Measurements from ENCODE around the gene DVL2. TPM values are rescaled to one million over a fixed set of nuclear protein-coding genes. Genes with fewer than 3 reads are reported as not detected.
A peak's percentile ranks its signal among the peaks of the same experiment; 100 is the strongest.

The DVL2 gene
- total RNA-seq, 2 donors from 2014 or later = 52.3 to 116 TPM

DNA sequence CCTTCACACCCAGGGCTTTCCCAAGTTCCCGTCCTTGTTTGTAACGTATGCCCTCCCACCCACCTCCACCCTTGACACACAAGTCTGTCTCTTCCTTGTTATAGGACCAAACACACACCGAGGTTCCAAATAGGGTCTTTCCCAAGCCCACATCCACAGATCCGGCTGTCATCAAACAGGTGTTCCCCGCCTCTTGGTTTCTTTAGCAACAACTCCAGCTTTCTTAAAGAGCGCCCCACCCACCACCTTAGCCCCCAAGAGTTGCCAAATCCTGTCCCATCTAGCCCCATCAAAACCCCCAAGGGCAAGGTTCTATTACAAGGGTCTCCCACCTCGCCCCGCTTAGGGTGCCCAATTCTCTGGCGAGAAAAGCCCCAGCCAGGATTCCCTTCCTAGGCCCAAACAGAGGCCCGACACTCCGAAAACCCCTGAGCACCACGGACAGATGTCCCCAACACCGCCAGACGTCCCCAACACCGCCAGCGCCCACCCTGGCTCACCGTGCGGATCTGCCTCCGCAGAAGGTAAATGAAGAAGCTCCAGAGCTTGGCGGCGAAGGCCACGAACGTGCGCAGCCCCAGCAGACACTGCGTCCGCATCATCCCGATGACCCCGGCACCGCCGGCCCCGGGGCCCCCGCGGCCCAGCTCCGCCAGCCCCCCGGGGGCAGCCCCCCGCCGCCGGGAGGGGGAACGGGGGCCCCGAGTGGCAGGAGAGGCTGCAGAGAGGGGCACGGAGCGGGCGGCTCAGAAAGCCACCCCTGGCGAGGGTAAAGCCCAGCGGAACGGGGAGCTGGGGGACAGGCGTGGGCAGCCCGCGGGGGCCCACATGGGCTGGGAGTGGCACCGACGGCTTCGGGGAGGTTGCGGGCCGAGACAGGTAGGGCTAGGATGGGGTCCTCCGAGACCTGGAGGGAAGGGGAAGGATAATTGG, 16.6 kb upstream of the DVL2 start:
- H3K9me3 ChIP-seq = no peaks in the 10 kb centered on the region
- TF ChIP-seq, protein P1, sequence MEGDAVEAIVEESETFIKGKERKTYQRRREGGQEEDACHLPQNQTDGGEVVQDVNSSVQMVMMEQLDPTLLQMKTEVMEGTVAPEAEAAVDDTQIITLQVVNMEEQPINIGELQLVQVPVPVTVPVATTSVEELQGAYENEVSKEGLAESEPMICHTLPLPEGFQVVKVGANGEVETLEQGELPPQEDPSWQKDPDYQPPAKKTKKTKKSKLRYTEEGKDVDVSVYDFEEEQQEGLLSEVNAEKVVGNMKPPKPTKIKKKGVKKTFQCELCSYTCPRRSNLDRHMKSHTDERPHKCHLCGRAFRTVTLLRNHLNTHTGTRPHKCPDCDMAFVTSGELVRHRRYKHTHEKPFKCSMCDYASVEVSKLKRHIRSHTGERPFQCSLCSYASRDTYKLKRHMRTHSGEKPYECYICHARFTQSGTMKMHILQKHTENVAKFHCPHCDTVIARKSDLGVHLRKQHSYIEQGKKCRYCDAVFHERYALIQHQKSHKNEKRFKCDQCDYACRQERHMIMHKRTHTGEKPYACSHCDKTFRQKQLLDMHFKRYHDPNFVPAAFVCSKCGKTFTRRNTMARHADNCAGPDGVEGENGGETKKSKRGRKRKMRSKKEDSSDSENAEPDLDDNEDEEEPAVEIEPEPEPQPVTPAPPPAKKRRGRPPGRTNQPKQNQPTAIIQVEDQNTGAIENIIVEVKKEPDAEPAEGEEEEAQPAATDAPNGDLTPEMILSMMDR (IDR thresholded peaks at IDR 0.05) = no peak
- TF ChIP-seq POLR2AphosphoS5 (IDR thresholded peaks at IDR 0.05) (no peak), POLR2A (IDR thresholded peaks at IDR 0.05) (no peak)
- H3K27me3 ChIP-seq (replicated peaks; ENCODE audit: insufficient read depth) = no peaks in the 10 kb centered on the region
- H3K4me1 ChIP-seq (replicated peaks) = peaks cover 13% of the 10 kb centered on the region
- H3K27ac ChIP-seq = peak overlapping the region; percentile 100
- no peak for DNase-seq (ENCODE audit: low spot score)
- peak overlapping the region; percentile 98 for H3K4me3 ChIP-seq
- intact Hi-C loops (cut with DNase I) = no loop called here
- peaks cover 0 to 2% of the 10 kb centered on the region in 2 donors for H3K36me3 ChIP-seq
- under 1% methylated on average over 45 of the region's 55 CpGs for WGBS

DNA sequence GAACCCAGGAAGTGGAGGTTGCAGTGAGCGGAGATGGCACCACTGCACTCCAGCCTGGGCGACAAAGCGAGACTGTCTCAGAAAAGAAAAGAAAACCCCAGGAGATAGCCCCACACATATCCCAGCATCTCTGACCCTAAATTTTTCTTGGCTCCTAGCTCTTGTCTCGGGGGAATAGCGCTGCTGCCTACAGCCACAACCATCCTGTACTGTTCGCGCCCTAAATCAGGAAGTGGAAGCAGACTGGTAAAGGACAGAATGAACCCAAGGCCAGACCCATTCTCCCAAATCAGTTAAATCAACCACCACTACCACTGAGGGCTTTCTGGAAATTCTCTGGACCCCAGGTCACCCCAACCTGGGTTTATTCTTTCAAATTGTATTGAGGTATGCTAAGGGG, 15.5 kb upstream of the DVL2 start:
- Histone ChIP-seq H3K36me3 (peaks cover 0 to 6% of the 10 kb centered on the region in 2 donors), H3K4me1 (replicated peaks) (peaks cover 13% of the 10 kb centered on the region), H3K27me3 (replicated peaks; ENCODE audit: insufficient read depth) (no peaks in the 10 kb centered on the region), H3K4me3 (peak overlapping the region in 1 of 2 donors; percentile 98), H3K9me3 (no peaks in the 10 kb centered on the region), H3K27ac (peak overlapping the region in 1 of 2 donors; percentile 100)
- DNase-seq (ENCODE audit: low spot score) = no peak
- 93% methylated on average over 7 of the region's 7 CpGs for WGBS
- TF ChIP-seq POLR2A (IDR thresholded peaks at IDR 0.05) (no peak), POLR2AphosphoS5 (IDR thresholded peaks at IDR 0.05) (no peak)
- TF ChIP-seq, protein P1 (IDR thresholded peaks at IDR 0.05) = no peak
- intact Hi-C loops (cut with DNase I) = no loop called here

DNA sequence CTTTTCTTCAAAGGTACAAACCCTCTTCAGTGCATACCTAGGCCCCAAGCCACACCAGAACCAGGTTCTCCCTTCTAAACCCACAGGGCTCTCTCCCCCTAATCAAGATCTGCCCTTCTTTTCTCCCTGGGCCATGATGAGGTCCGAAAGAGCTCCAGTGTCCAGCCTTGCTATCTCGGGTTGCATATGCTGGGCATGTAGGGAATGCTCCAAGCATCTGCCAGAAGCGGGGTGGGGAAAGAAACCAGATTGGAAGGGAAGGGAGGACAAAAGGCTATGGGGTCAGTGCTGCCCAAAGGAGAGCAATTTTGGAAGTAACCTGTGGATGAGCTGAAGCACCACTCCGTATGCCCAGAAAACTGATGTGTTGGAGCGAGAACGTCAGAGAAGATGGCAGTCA, 14.9 kb upstream of the DVL2 start:
- Histone ChIP-seq H3K36me3 (peaks cover 0 to 9% of the 10 kb centered on the region in 2 donors), H3K4me1 (replicated peaks) (peaks cover 13% of the 10 kb centered on the region), H3K4me3 (no peak overlapping the region), H3K27me3 (replicated peaks; ENCODE audit: insufficient read depth) (no peaks in the 10 kb centered on the region), H3K9me3 (no peaks in the 10 kb centered on the region), H3K27ac (peak overlapping the region in 1 of 2 donors; percentile 100)
- no peak for DNase-seq (ENCODE audit: low spot score)
- TF ChIP-seq POLR2A (IDR thresholded peaks at IDR 0.05) (no peak), POLR2AphosphoS5 (IDR thresholded peaks at IDR 0.05) (no peak)
- TF ChIP-seq, protein P1 (IDR thresholded peaks at IDR 0.05) = no peak
- WGBS = 80% methylated on average over 6 of the region's 6 CpGs
- intact Hi-C loops (cut with DNase I) = no loop called here

DNA sequence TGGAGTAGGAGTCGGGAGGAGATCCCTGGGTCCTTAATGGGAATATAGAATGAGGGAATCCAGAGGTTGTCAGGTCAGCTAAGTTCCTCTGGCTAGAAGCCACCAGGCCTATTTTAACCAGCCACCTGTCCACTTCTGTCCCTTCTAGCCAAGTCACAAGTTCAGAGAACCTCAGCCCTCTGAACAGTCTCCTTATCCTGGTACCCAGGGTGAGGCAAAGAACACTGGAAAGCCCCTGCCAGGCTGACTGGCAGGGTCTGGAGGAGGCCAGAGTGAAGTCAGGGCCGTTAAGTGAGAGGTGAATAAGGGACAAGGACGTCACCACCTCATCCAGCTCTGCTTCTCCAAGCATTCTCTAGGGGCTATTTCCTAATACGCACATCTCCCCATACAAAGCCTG, 14.5 kb upstream of the DVL2 start:
- intact Hi-C loops (cut with DNase I) = no loop called here
- Histone ChIP-seq H3K27me3 (replicated peaks; ENCODE audit: insufficient read depth) (no peaks in the 10 kb centered on the region), H3K4me3 (no peak overlapping the region), H3K36me3 (peaks cover 0 to 9% of the 10 kb centered on the region in 2 donors), H3K9me3 (no peaks in the 10 kb centered on the region), H3K27ac (peak overlapping the region in 1 of 2 donors; percentile 100), H3K4me1 (replicated peaks) (peaks cover 13% of the 10 kb centered on the region)
- DNase-seq (ENCODE audit: low spot score) = no peak
- no peak for TF ChIP-seq POLR2A (IDR thresholded peaks at IDR 0.05)
- no peak for TF ChIP-seq POLR2AphosphoS5 (IDR thresholded peaks at IDR 0.05)
- TF ChIP-seq, protein P1 (IDR thresholded peaks at IDR 0.05) = no peak
- 79% methylated on average over 4 of the region's 4 CpGs for WGBS

All from prostate gland (tissue), 2 donors.